Adrenal gland (tissue), 5 donors: Measurements from ENCODE around the gene EMID1.

Experiments used
- CTCF ChIP-seq, 6 experiments: fragments of 450-650 bp in 4 of 6; fragments of 200-600 bp in 2 of 6; sonication (generic) in 1 of 6; IDR thresholded peaks; 1 replicate in 5 of 6; 2 replicates in 1 of 6; pipeline versions ENCODE4 v1.5.1 to v1.8.0; 2016 to 2021; ENCODE audit warnings: antibody characterized with exemption in 6 of 6, mild to moderate bottlenecking in 2 of 6, moderate library complexity in 1 of 6
- POLR2A ChIP-seq, 2 donors: fragments of 450-650 bp; IDR thresholded peaks; one replicate each; pipeline ENCODE4 v1.6.1; 2017; ENCODE audit warnings: antibody characterized with exemption in 2 of 2, mild to moderate bottlenecking in 2 of 2, moderate library complexity in 1 of 2
- donor health status: DM: no; HTN: no; CAD: no.

- TF ChIP-seq CTCF (IDR thresholded peaks at IDR 0.05) (no peak), POLR2A (IDR thresholded peaks at IDR 0.05) (no peak)
Observed at GRCh38 chr22:29292379-29292778, 86.7 kb downstream of the EMID1 start.
